Type B pancreatic cell (in vitro differentiated cells): ENCODE measurements around the gene FAM3D. TPM values are rescaled to one million over a fixed set of nuclear protein-coding genes. Genes with fewer than 3 reads are reported as not detected.

Experiments used
- DNase-seq: peaks from one replicate; pipeline ENCODE4 v3.0.0; 2021; ENCODE audit warnings: mixed read lengths; ENCODE audit not compliant: unreplicated experiment; ENCODE audit errors: extremely low spot score
- H3K27ac Mint-ChIP-seq: 2 replicates; pipeline ENCODE4 v1.8.0; 2021; ENCODE audit warnings: mild to moderate bottlenecking, mixed read lengths
- H3K27me3 Mint-ChIP-seq: 2 replicates; pipeline ENCODE4 v1.8.0; 2021; ENCODE audit warnings: mixed read lengths
- H3K36me3 Mint-ChIP-seq: 2 replicates; pipeline ENCODE4 v1.8.0; 2021; ENCODE audit warnings: mixed read lengths
- H3K4me1 Mint-ChIP-seq: one replicate; pipeline ENCODE4 v1.8.0; 2021; ENCODE audit warnings: mixed read lengths; ENCODE audit not compliant: unreplicated experiment
- H3K4me3 Mint-ChIP-seq: 2 replicates; pipeline ENCODE4 v1.8.0; 2021; ENCODE audit warnings: mild to moderate bottlenecking, mixed read lengths
- H3K9me3 Mint-ChIP-seq: 2 replicates; pipeline ENCODE4 v1.8.0; 2021; ENCODE audit warnings: mixed read lengths
- total RNA-seq: library from RNA; stranded (reverse); gene quantifications from 2 replicates; pipeline ENCODE4 v1.2.1, GENCODE V29; 2021; ENCODE audit warnings: low replicate concordance
- TF ChIP-seq, protein P1 (sequence below): fragments of 200-600 bp; sonication (generic); conservative IDR thresholded peaks from 2 replicates; pipeline ENCODE4 v1.5.0; 2021; ENCODE audit warnings: antibody characterized with exemption, mild to moderate bottlenecking

FAM3D gene
- total RNA-seq, 1 donor from 2014 or later, result 7.6 TPM

DNA sequence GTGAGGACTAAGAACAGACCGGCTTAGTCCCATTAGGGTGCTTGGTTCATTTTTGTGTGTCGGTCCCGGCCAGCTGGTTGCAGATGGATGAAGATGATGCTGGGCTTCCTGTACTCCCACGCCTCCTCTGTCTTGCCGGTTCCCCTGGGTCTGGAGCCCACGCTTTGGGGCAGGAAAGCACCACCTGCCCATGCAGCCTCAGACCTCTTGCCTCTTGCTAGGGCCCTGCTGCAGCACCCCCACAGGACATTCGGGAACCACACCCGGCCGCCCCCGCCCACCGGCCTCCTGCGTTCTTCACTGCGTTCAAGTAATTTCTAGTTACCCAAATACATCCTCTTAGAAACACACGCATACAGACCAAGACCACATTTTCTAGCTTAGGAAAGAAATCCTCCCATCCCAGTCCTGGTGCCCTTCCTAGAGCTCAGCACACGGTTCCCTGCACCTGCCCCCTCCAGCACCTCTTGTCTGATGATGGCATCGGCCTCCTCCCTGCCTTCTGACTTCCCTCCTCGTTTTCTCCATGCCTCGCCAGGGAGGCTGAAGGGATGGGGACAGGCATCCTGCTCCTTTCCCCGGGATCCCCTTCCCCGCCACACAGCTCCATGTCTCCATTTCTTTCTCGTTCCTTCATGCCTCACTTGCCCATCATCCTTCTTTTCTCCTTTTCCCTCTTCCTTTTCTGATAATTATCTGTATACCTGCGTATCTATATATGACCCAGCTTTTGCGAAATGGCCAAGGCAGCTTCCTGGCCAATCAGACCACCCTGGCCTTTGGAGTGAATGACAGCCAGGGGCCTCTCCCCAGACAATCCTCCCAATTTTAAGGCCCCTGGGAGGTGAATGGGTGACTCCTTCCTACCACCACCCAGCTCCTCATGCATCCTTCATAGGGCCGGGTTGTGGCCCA is 30.9 kb downstream of the FAM3D start:
- no peaks in the 10 kb centered on the region for H3K4me1 Mint-ChIP-seq
- TF ChIP-seq, protein P1, sequence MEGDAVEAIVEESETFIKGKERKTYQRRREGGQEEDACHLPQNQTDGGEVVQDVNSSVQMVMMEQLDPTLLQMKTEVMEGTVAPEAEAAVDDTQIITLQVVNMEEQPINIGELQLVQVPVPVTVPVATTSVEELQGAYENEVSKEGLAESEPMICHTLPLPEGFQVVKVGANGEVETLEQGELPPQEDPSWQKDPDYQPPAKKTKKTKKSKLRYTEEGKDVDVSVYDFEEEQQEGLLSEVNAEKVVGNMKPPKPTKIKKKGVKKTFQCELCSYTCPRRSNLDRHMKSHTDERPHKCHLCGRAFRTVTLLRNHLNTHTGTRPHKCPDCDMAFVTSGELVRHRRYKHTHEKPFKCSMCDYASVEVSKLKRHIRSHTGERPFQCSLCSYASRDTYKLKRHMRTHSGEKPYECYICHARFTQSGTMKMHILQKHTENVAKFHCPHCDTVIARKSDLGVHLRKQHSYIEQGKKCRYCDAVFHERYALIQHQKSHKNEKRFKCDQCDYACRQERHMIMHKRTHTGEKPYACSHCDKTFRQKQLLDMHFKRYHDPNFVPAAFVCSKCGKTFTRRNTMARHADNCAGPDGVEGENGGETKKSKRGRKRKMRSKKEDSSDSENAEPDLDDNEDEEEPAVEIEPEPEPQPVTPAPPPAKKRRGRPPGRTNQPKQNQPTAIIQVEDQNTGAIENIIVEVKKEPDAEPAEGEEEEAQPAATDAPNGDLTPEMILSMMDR, result no peak
- H3K4me3 Mint-ChIP-seq, result no peak overlapping the region
- peaks cover 30% of the 10 kb centered on the region for H3K27me3 Mint-ChIP-seq
- H3K36me3 Mint-ChIP-seq, result no peaks in the 10 kb centered on the region
- no peak overlapping the region for H3K27ac Mint-ChIP-seq
- H3K9me3 Mint-ChIP-seq, result no peaks in the 10 kb centered on the region
- no peak for DNase-seq

DNA sequence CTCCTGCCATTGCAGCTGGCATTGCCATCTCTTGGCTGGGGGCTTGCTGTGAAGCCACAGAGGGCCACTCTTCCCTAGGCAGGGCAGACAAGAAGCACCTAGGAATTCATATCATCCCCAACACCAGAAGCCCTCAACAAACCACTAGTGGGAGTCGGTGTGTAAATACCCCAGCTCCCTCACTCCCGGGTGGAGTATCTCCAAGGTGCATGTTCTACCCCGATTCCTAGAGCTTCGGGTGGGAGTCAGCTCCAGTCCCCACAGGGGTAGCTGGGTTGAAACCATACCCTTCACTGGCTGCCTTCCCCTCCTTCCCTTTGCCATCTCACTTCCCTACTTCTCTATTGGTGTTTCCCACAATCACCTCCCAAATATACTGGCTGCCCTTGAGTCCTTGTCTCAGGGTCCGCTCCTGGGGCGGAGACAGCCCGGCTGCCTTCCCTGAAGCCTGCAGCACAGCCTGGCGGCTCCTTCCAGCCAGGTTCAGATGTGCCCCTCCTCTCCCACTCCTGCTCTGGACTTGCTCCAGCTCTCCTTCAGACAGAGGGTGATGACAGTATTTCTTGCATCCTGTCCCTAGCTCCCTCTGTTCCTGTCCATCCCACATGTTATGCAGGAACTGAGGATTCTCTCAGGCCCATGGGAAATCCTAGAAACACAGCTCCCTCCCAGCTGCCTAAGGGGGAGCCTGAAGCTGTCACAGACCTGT is 33.3 kb downstream of the FAM3D start:
- DNase-seq, result no peak
- H3K4me1 Mint-ChIP-seq, result no peaks in the 10 kb centered on the region
- TF ChIP-seq, protein P1, result no peak
- H3K9me3 Mint-ChIP-seq, result no peaks in the 10 kb centered on the region
- H3K4me3 Mint-ChIP-seq, result no peak overlapping the region
- no peaks in the 10 kb centered on the region for H3K36me3 Mint-ChIP-seq
- H3K27me3 Mint-ChIP-seq, result peaks cover 27% of the 10 kb centered on the region
- H3K27ac Mint-ChIP-seq, result no peak overlapping the region

DNA sequence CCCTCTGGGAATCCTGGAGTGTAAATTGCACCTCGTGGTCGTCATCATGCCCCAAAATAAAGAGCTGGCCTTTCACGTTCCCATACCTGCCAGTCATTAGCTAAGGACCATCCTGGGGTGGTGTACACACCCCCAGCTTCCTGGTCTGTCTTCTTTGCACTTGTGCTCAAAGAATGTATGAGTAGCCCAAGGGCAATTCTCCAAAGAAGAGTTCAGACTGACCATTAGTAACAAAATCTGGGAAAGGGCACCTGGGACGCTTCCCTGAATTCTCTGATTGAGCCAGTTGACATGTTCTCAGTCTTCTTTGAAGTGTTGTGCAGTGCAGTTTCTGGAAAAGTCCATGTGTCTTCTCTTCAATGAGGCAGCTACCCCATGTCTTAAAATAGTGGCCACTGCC is 34.8 kb downstream of the FAM3D start:
- Mint-ChIP-seq H3K27ac (no peak overlapping the region), H3K36me3 (no peaks in the 10 kb centered on the region), H3K4me3 (no peak overlapping the region), H3K27me3 (peaks cover 27% of the 10 kb centered on the region), H3K4me1 (peaks cover 5% of the 10 kb centered on the region), H3K9me3 (no peaks in the 10 kb centered on the region)
- DNase-seq, result no peak
- TF ChIP-seq, protein P1, result no peak

DNA sequence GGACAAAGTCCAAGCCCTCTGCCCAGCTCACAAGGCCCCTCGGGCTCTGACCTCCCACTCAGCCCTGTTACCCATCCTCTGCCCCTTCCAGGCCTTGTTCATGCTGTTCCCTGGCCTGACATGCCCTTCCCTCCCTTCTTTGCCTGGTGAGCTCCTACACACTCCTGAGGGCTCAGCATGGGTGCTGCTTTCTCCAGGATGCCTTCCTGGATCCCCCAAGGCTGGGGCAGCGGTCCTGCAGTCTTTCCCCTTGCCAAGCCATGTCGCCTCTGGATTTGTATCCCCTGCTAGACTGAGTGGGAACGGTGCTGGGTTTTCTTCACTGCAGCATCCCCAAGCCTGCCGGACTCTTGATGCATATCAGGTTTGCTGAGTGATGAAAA is 35.9 kb downstream of the FAM3D start:
- Mint-ChIP-seq H3K4me3 (no peak overlapping the region), H3K36me3 (no peaks in the 10 kb centered on the region), H3K4me1 (peaks cover 6% of the 10 kb centered on the region), H3K27ac (no peak overlapping the region), H3K9me3 (no peaks in the 10 kb centered on the region), H3K27me3 (peaks cover 20% of the 10 kb centered on the region)
- no peak for DNase-seq
- TF ChIP-seq, protein P1, result no peak

DNA sequence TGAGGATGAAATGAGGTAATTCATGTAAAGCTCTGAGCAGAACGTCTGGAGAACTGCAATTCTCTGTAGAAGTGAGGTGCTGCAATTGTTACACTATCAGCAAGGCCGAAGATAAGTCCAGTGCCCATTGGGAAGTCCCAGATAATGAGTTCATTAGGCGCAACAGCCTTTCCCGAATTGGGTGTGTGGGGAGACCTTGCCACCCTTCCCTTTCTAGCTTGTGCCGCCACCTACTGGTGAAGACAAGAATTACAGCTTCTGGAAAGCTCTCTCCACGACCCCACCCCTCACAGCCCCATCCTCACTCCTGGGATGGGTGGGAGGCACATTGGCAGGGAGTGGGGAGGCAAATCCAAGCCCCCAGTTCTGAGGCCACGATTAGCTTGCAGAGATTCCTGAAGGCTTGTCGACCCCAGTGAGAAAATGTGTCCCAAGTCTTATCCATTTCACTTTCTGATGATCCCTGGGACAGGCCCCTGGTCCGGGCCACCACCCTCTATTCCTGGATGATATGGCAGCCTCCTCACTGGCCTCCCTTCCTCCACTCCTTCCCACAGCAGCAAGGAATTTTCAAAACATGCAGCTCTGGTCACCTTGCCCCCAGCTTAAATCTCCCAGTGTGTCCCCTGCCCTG is 36.4 kb downstream of the FAM3D start:
- peak; percentile 79 for DNase-seq
- H3K9me3 Mint-ChIP-seq, result no peaks in the 10 kb centered on the region
- H3K27me3 Mint-ChIP-seq, result peaks cover 17% of the 10 kb centered on the region
- H3K36me3 Mint-ChIP-seq, result no peaks in the 10 kb centered on the region
- TF ChIP-seq, protein P1, result peak; percentile 94
- peaks cover 11% of the 10 kb centered on the region for H3K4me1 Mint-ChIP-seq
- H3K4me3 Mint-ChIP-seq, result no peak overlapping the region
- no peak overlapping the region for H3K27ac Mint-ChIP-seq
